Measurements from ENCODE around the gene FAM184A. TPM values are rescaled to one million over a fixed set of nuclear protein-coding genes. Genes with fewer than 3 reads are reported as not detected.

The FAM184A gene
- total RNA-seq, 4 donors from 2014 or later: 7.6 to 11.2 (median 9.0) TPM

- DNase-seq (ENCODE audit: extremely low spot score): no peak
- Histone ChIP-seq H3K27me3 (no peaks in the 10 kb centered on the region), H3K4me1 (no peaks in the 10 kb centered on the region), H3K27ac (replicated peaks in 1 of 4) (no peak overlapping the region), H3K9me3 (no peaks in the 10 kb centered on the region), H3K4me3 (no peak overlapping the region), H3K36me3 (peaks cover 17 to 98% (median 73%) of the 10 kb centered on the region in 4 donors)
- TF ChIP-seq, protein P1, sequence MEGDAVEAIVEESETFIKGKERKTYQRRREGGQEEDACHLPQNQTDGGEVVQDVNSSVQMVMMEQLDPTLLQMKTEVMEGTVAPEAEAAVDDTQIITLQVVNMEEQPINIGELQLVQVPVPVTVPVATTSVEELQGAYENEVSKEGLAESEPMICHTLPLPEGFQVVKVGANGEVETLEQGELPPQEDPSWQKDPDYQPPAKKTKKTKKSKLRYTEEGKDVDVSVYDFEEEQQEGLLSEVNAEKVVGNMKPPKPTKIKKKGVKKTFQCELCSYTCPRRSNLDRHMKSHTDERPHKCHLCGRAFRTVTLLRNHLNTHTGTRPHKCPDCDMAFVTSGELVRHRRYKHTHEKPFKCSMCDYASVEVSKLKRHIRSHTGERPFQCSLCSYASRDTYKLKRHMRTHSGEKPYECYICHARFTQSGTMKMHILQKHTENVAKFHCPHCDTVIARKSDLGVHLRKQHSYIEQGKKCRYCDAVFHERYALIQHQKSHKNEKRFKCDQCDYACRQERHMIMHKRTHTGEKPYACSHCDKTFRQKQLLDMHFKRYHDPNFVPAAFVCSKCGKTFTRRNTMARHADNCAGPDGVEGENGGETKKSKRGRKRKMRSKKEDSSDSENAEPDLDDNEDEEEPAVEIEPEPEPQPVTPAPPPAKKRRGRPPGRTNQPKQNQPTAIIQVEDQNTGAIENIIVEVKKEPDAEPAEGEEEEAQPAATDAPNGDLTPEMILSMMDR (IDR thresholded peaks at IDR 0.05): no peak
- 77% methylated on average over 5 of the region's 5 CpGs for WGBS
- intact Hi-C loops (cut with DNase I): no loop called here
Measured at GRCh38 chr6:118912646-118913045, 165.8 kb downstream of the FAM184A start.

Small RNA genes within 50 kb of the gene (small RNA-seq; reads per million reads assigned to genes)
- gene MIR548B (0 reads per million in 3 donors), gene RF00019 (0 reads per million in 3 donors)

Other genes starting within 250 kb of the FAM184A start
- 10 to 100 TPM in 2 of 4 donors, 1 to 10 TPM in 2; 6.6 to 13.7 (median 10.9) TPM for gene ASF1A, start 184.5 kb downstream of the FAM184A start, total RNA-seq
- 10 to 100 TPM; 10.8 to 18.1 (median 11.3) TPM for gene MCM9, start 143.5 kb downstream of the FAM184A start, total RNA-seq

Measured in esophagus muscularis mucosa (tissue), 4 donors.